GM18520 (cell line): ENCODE measurements around the gene BPIFB2.

Experiments used
- ATAC-seq: cut with Tn5 transposase; IDR thresholded peaks from one replicate; pipeline ENCODE4 v1.9.1; 2021; ENCODE audit not compliant: unreplicated experiment

BPIFB2 gene

DNA sequence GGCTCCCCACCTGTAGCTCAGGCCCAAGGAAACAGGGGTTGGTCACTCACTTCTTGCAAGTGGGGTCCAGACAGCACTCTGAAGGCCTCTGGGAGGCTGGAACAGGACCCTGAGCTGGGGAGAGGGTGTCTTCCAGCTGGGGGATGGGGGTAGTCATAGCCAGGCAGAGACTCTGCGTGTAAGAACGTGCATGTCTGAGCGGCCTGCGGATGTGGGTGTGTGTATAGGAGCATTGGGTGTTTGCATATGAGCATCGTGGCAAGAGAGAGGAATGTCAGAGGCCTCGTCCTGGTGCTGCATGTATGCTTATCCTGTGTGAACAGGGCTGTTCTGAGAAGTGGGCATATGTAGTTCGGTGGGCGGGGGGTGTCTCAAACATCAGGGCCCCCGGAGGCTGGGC lies 58.3 kb downstream of the BPIFB2 start:
- no peak for ATAC-seq

- ATAC-seq = no peak
These were observed 60.3 kb downstream of the BPIFB2 start for GRCh38 chr20:33067806-33068205.

DNA sequence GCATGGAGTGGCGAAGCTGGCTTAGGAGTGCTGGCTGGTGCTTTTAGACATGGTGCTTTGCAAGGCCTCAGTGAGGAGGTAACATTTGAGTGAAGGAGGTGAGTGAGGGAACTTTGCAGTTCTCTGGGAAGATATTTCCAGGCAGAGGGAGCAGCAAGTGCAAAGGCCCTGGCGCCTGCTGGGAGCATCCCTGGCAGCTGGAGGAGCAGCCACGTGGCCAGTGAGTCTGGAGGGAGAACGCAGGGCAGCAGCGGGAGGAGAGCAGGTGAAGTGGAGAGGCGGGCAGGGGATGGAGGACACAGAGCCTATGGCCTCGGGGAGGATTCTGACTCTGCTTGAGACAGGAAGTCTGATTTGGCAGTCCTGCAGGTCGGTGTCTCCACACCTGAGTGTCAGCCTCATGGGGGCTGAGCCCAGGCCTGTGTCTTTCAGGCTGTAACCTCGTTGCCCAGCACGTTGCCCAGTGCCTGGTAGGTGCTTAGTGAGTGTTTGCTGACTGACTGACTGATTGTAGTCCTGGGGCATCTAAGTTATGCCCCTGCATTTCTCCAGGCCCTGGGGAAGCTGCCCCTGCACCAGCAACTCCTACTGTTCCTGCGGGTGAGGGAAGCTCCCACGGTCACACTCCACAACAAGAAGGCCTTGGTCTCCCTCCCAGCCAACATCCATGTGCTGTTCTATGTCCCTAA lies 60.9 kb downstream of the BPIFB2 start:
- no peak for ATAC-seq

DNA sequence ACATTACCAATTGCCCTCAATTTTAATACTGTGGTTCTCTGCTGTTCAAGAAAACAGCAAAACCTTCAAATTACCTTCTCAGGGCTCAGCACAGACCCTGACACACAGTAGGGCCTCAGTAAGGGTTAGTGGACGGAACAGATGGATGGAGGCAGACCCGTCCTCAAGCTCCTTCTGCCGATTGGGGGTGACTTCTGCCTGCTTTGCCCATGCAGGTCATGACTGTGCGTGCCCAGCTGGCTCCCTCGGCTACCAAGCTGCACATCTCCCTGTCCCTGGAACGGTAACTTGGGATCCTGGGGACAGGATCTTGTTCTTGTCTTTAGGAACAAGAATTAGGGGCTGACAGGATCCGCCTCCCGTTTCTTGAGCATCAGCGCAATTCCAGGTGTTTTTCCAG lies 62.2 kb downstream of the BPIFB2 start:
- no peak for ATAC-seq

GRCh38 chr20:33070111-33071053 lies 62.9 kb downstream of the BPIFB2 start:
- ATAC-seq = no peak

- no peak for ATAC-seq
These were observed 63.7 kb downstream of the BPIFB2 start for GRCh38 chr20:33071198-33071597.

DNA sequence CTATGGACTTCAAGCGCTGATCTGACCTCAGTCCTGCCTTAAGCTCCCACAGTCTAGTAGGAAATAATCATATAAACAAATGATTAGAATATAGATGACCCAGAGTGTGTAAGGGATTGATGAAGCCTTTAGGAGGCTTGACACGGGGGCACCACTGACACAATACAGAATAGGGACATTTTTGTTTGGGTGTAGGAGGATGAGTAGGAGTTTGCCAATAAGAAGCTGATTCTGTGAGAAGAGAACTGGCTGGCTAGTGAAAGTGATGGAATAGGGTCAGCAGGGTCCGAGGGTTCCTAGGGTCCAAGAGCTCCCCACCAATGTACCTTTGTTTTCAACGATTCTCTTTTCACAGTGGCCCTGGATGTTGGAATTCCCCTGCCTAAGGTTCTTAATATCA lies 64.9 kb downstream of the BPIFB2 start:
- no peak for ATAC-seq

DNA sequence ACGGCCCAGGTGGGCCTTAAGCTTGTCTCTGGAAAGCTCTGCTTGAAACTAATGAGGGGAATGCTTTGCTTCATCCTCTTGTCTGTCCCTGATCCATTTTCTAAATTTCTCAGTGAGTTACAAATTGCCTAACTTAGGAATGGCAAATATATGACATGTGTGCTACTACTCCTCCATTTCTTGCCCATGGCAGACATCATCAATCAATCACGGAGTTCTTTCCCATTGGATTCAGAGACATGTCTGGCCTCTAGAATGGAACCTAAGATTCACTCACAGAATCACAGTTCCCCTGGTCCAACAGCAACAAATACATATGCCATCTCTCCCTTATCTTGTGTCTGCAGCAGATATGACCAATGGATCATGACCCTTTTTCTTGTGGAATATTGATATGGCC lies 65.3 kb downstream of the BPIFB2 start:
- ATAC-seq = no peak
